ENCODE data around the gene CNGB1.
"Not testable (repeated sequence)": the region's sequence is repeated elsewhere in the genome, so short reads cannot be mapped to it uniquely, and the experiment has no call there.

The CNGB1 gene

DNA sequence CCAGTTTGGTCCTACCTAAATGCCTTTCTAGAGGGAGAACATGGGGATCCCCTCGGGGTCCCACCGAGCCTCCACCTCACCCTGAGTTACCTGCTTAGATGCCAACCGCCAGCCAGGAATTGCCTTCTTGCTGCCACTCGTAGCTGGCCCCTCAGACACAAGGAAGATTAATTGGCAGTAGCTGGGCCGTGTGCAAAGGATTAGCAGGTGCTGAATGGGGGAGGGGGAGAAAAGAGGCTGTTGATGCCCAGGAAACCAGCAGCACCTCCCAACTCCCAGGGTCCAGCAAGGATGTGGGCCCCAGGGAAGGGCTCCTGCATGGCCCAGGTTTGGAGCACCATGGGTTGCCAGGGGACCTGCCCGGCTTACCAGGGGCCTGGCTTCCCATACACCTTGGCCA, at the start of gene CNGB1:
CNGB1 (minus strand) TSS at position 159 of the 400 bp plus-strand sequence. CDS start 3,842 bp downstream, outside the sequence.
- in situ Hi-C loops (cut with HindIII; ENCODE audit: low sequenced_read_pairs), result no loop called here

DNA sequence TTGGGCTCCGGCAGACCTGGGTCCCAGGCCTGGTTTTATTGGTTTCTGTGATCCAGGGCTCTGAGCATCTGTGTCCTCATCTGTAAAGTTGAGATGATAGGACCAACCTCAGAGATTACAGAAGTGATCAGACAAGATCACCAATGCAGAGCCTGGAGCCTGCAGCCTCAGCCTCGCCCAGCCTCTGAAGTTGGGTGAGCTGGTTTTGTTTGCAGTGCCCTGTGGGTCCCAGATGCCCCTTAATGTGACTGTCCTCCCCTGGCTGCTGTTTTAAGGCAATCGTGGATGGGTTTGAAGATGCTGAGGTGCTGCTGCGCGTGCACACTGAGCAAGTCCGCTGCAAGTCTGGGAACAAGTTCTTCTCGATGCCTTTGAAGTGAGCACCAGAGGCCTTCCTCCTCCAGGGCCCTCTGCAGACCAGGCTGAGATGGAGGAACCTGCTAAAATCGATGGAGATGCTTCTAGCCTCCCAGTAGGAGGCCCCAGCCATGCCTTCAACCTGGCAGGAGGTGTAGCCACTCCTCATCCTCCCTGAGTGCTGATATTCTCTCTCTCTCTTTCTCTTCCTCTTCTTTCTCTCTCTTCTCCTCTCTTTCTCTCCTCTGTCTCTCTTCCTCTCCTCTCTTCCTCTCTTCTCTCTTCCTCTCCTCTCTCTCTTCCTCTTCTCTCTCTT, 49.1 kb upstream of the CNGB1 start:
- in situ Hi-C loops (cut with HindIII; ENCODE audit: low sequenced_read_pairs), result no loop called here

DNA sequence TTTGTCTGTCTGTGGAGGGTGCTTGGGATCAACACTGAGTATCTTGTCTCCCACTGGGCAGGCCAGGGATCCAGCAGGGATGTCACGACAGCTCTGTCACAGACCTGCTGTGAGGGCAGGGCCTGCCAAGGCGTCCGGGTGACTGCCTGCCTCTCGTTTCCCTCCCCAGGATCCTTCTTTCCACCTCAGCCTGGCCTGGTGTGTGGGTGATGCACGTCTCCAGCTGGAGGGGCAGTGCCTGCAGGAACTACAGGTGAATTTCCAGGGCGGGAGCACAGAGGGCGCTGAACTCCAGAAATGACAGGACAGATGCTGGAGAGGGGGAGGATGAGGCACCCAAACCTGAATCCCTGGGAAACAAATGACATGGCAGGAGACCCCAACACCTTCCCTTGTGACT, 47.9 kb upstream of the CNGB1 start:
- in situ Hi-C loops (cut with HindIII; ENCODE audit: low sequenced_read_pairs), result no loop called here

DNA sequence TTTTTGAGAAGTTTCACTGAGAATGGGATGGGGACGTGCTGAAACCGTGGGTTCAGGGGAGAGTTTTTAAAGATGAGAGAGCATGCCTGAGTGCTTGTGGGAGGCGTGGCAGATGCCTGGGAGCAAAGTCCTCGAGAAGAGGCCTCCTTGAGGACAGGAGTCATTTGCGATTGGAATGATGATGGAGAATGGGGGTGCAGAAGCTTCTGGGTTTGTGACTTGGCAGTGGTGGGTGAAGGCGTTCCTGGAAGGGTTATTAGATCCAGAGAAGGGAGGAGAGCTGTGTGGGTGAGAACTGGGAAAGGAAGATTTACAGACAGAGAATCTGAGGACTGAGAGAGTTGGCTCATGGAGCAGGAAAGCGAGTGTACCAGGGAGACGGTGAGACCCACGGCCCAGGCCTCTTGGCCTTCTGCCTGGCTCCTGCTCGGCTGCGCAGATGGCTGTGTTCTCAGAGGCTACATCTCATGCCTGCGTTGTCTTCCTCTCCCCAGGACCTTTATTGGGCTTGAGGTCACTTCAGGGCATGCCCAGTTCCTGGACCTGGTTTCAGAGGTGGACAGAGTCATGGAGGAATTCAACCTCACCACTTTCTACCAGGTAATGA, 46.0 kb upstream of the CNGB1 start:
- in situ Hi-C loops (cut with HindIII; ENCODE audit: low sequenced_read_pairs), result no loop called here

DNA sequence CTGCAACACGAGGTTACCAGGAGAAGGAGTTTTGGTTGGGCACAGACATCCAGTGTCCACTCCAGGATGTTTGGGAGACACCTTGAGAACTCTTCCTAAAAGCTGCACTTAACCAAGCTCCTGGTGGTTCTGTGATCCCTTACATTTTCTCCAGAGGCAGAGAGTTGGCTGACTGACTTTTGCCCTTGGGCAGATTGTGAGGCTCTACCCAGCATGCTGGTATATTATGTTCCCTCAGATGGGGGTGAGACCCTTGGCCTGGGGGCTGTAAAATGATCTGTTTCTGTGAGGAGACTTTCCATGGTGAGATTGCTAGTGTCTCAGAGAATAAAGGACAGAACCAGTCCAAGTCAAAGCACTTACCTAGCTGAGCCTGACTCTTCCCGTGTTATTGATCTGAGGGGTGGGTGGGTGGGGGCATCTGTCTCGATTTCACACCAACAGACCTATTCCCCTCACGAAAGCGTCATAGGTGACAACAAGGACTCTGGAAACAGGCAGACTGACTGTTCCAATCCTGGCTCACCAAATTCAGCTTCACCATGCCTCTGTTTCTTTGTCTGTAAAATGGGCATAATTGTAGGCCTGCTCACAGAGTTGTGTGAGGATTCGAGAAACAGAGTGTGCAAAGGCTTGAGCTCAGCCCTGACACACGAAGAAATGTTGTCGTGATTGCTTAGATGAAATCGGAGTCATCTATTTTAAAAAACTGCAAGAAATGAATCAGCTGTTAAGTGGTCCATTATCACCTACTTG, 42.5 kb upstream of the CNGB1 start:
- in situ Hi-C loops (cut with HindIII; ENCODE audit: low sequenced_read_pairs), result no loop called here

DNA sequence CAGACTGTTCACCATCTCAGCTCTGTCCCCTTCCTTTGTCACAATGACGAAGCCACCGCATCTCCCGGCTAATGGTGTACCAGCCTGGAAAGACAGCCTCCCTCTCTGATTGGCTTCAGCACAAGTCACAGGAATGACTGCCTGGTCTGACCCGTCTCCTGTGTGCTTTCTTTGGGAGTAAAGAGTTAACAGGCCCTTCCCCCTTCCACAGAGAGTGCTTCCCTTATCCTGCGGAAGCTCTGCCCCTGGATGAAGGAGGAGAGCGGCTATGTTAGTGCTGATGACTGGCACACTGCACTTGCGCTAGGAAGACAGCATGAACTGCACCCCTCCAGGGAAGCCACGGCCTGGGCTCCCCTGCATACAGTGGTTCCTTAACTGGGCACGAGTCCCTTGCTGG, 41.6 kb upstream of the CNGB1 start:
- in situ Hi-C loops (cut with HindIII; ENCODE audit: low sequenced_read_pairs), result no loop called here

DNA sequence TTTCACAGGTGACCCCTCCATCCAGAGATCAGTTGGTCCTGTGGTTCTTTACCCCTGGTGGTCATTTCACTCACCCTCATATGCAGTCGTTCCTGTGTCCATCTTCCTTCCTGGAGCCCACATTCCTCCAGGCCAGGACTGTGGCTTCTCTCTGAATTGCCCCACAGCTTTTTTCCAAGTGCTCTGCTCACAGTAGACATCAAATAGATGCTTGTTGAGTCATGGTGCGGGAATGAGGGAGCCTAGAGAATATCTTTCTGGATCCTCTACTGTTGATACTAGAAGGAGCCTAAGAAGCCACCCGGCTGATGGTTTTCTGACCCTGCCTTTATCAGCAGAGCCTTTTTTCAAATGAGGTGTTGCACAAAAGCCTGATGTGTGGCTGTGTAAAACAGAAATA, 40.7 kb upstream of the CNGB1 start:
- in situ Hi-C loops (cut with HindIII; ENCODE audit: low sequenced_read_pairs), result no loop called here

DNA sequence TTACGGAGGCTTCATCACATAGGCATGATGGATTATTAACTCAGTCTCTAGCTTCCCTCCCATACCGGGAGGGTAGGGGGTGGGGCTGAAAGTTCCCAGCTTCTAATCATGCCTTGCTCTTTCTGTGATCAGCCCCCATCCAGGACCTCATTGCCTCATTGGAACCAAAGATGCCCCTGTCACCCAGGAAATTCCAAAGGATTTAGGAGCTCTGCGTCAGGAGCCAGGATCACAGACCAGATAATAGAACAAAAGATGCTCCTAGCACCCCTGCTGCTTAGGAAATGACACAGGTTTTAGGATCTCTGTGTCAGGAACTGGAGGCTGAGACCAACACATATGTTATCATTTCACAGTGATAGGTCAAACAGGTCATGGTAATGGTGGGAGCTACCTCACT, 40.0 kb upstream of the CNGB1 start:
- in situ Hi-C loops (cut with HindIII; ENCODE audit: low sequenced_read_pairs), result no loop called here

DNA sequence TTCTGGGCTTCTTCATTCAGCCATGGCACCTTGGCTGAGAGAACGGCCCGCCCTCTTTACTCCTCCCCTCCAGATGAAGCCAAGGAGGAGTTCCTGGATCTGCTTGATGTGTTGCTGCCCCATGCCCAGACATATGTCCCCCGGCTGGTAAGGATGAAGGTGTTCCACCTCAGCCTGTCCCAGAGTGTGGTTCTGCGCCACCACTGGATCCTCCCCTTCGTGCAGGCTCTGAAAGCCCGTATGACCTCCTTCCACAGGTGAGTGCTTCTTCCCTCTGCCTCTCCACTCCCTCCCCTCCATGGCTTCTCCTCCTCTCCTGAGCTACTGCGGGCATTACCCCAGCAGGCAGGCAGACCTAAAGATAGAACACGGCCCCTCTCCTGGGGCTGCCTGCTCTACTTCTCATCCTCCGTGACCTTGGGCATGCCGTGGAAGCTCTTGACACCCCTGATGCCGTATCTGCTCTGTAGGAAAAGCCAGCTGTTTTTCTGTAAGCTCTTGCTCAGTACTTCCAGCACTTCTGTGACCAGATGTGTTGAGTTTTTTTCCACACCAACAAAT, 39.0 kb upstream of the CNGB1 start:
- in situ Hi-C loops (cut with HindIII; ENCODE audit: low sequenced_read_pairs), result no loop called here

DNA sequence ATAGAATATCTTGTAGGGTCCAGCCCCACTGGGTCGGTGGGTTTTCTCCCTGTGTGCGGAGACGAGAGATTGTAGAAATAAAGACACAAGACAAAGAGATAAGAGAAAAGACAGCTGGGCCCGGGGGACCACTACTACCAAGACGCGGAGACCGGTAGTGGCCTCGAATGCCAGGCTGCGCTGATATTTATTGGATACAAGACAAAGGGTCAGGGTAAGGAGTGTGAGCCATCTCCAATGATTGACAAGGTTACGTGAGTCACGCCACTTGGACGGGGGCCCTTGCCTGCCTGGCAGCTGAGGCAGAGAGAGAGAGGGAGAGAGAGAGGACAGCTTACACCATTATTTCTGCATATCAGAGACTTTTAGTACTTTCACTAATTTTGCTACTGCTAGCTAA, 33.8 kb upstream of the CNGB1 start:
- in situ Hi-C loops (cut with HindIII; ENCODE audit: low sequenced_read_pairs), result not testable (repeated sequence)

DNA sequence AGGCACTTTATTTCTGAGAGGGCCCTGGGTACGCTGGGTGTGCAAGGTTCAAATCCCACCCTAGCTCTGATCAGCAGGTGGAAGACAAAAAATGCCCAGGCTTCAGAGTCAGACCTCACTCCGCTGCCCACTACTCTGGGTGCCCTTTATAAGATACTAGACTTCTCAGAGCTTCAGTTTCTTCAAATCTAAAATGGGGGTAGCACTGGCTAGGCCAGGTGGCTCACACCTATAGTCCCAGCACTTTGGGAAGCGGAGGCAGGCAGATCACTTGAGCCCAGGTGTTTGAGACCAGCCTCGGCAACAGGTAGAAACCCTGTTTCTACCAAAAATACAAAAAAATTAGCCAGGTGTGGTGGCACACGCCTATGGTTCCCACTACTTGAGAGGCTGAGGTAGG, 32.0 kb upstream of the CNGB1 start:
- in situ Hi-C loops (cut with HindIII; ENCODE audit: low sequenced_read_pairs), result no loop called here

DNA sequence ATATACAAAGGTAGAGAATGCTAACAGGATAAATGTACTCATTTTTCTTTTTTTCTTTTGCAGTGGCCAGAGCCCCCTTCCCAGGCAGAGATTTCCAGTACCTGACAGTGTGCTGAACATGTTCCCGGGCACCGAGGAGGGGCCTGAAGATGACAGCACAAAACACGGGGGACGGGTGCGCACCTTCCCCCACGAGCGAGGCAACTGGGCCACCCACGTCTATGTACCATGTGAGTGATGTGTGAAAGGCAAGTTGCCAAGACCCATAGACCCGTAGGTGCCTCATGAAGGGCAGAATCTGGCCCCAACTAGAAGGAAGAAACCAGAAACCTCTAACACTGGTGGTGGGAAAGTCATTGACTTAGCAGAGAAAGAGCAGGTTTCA, 31.5 kb upstream of the CNGB1 start:
- in situ Hi-C loops (cut with HindIII; ENCODE audit: low sequenced_read_pairs), result no loop called here

DNA sequence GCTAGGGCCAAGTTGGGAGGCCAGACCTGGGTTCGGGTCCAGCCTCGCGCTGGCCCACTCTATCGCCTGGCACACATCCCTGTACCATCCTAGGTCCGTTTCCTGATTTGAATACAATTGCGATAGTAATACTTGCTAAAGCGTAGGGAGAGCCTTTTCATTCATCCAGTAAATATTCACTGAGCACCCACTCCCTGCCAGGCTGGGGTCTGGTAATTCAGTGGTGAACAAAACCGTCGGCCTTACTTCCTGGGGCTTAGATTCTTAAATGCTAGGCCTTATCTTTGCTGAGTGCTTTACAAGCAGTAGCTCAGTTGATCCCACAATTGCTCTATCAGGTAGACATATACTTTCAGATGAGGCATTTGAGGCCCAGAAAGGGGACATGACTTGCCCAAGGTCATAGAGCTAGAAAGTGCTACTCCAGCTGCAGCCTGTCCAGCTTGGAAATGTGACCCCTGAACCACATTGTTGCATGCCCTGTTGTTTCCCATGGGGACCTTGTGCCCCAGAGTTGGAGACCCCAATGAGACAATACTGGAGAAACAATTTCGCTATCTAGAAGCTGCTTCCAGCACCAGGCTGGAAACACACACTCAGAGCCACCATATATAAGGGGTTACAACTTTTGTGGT, 31.0 kb upstream of the CNGB1 start:
- in situ Hi-C loops (cut with HindIII; ENCODE audit: low sequenced_read_pairs), result no loop called here

DNA sequence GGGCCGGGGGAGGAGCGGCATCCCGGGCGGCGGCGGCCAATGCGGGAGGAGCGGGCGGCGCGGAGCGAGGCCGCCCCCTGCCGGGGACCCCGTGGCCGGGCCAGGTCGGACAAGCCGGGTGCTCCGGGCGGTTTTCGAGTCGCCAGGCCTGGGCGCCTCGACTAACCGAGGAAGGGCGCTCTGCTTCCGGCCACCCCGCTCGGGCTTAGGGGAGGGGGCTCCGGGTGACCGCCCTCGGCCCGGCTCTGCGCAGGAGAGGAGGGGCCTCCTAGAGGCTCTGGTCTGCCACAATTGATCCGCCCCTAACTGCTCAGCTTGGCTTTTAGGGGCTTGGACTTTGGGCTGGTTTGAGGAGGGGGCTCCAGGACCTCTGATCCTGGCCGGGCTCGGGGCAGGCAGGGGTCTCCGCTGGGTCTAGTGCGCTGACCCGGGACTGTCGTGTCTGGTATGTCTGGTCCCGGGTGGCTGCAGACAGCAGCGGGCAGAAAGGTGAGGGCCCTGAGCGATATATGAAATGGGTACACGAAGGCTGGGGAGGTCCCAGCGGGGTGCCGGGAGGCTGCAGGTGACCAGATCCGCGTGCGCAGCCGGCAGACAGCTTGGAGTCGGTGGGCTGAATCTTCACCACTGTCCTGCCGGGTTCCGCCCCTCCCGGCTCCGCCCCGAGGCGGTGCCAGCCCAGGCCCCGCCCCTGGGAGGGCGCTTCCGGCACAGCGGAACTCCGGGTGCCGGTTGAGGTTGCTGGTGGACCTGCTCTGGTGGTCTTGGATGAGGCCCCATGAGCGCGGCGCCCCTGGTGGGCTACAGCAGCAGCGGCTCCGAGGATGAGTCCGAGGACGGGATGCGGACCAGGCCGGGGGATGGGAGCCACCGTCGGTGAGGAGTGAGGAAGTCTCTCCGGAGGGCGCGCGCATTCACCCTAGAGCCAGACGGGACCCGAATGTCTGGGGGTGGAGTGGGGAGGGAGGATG, 30.1 kb upstream of the CNGB1 start, which contains the start of gene USB1:
USB1 (plus strand) TSS at position 702 of the 971 bp plus-strand sequence; CDS start at position 779, 77 bp downstream.
- in situ Hi-C loops (cut with HindIII; ENCODE audit: low sequenced_read_pairs), result no loop called here

DNA sequence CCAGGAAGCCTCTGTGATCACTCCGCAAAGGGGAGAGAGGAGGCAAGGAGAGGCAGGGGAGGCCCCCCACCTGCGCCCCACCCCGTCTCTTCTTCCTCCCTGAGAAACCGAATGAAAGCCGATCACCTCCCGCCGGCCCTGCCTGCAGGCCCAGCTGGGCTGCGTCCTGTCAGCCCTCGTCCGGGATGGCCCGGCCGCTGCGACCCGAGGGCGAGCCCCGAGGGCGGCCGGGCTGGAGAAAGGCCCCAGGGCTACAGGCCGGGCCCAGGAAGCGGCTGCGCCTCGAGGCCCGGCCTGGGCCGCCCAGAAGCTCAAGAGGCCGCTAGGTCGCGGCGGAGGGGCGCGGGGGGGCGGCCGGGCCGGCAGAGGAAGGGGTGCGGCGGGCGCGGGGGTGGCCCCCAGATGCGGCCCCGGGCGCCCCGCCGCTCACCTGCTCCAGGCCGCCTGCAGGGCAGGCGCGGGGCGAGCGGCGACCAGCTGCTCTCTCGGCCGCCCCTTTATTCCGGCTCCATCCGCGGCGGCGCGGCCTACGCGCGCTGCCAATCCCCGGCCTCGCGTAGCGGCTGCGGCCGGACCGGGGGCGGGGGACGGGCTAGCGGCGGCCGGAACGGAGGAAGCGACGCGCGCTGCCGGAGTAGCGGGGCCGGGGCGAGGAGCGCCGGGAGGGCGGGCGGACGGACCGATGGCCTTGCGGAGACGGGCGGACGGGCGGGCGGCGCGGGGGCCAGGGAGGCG, 29.2 kb upstream of the CNGB1 start, which contains the start of gene ZNF319:
ZNF319 (minus strand) TSS at position 702 of the 735 bp plus-strand sequence. CDS start 2,407 bp downstream, outside the sequence.
- in situ Hi-C loops (cut with HindIII; ENCODE audit: low sequenced_read_pairs), result no loop called here

DNA sequence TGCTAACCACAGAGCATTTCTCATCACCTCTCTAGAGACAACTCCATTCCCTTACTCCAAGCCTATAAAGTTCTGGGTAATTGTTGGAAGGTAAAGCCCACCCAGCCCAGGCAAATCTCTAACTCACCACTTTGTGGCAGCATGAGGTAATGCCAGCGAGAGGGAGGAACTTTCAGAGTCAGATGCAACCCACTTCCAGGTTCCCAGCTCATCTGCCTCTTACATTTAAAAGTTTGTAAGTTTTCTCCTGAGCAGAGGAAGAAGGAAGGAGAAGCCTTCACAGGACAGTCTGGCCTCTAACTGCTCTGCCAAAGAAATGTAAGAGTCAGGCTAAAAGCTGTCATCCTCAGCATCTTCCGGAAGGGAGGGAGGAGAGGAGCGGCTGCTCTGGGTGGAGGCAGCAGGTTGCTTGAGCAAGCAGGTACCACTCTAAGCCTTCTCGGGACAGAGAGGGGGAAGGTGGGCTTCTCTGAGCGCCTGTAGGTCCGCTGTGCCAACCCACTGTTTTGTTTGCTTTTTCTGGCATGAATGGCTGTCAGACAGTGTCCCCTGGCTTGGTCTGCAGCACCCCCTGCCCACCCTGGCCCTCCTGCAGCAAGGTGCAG, 28.5 kb upstream of the CNGB1 start:
- in situ Hi-C loops (cut with HindIII; ENCODE audit: low sequenced_read_pairs), result no loop called here

DNA sequence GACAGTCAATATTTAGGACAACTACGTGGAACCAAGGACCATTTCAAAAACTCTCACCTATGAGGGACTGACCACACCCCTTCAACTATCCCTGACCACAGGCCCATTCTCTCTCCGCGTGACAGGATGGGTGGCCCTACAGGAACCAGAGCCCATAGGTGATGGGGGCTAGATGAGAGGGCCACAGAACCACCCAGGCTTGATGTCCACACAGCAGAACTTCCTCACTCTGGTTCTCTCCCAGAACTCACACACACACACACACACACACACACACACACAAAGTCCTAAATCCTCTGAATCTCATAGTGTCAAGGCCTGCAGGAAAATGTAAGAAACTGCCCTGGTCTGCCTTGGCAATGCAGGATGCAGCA, 28.1 kb upstream of the CNGB1 start:
- in situ Hi-C loops (cut with HindIII; ENCODE audit: low sequenced_read_pairs), result no loop called here

DNA sequence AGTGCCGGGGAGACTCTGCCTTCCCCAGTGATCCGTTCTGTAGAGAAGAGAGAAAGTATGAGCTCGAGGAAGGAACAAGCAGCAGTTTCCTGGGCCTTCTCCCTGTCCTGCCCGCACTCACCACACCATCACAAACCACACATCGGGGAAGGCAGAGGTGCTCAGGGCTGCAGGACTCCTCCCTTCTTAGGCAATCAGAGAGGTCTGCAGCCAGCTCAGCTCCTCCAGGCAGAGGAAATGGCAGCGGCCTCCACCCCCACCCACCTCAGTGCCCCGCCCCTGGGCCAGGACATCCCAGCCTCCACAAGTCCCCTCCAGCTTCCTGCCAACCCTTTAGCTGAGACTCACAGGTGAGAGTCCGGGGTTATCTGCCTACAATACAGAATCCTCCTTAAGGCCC, 27.6 kb upstream of the CNGB1 start:
- in situ Hi-C loops (cut with HindIII; ENCODE audit: low sequenced_read_pairs), result no loop called here

All from DLD1 (cell line).